Osteocyte (in vitro differentiated cells): ENCODE data around the gene PPP2CA. TPM values are rescaled to one million over a fixed set of nuclear protein-coding genes. Genes with fewer than 3 reads are reported as not detected.
A peak's percentile ranks its signal among the peaks of the same experiment; 100 is the strongest.
"Not testable (repeated sequence)": the region's sequence is repeated elsewhere in the genome, so short reads cannot be mapped to it uniquely, and the experiment has no call there.

Experiments used
- DNase-seq: peaks from one replicate; pipeline ENCODE4 v3.0.0; 2021; ENCODE audit warnings: mixed read lengths; ENCODE audit not compliant: unreplicated experiment; ENCODE audit errors: extremely low spot score
- H3K27ac Mint-ChIP-seq: one replicate; pipeline ENCODE4 v1.8.0; 2021; ENCODE audit warnings: mild to moderate bottlenecking, mixed read lengths; ENCODE audit not compliant: unreplicated experiment
- H3K27me3 Mint-ChIP-seq: one replicate; pipeline ENCODE4 v1.8.0; 2021; ENCODE audit warnings: mixed read lengths; ENCODE audit not compliant: unreplicated experiment
- H3K36me3 Mint-ChIP-seq: one replicate; pipeline ENCODE4 v1.8.0; 2021; ENCODE audit warnings: mixed read lengths; ENCODE audit not compliant: unreplicated experiment
- H3K4me1 Mint-ChIP-seq: one replicate; pipeline ENCODE4 v1.8.0; 2021; ENCODE audit warnings: mixed read lengths; ENCODE audit not compliant: unreplicated experiment
- H3K4me3 Mint-ChIP-seq: one replicate; pipeline ENCODE4 v1.8.0; 2021; ENCODE audit warnings: mild to moderate bottlenecking, moderate library complexity, mixed read lengths; ENCODE audit not compliant: unreplicated experiment
- H3K9me3 Mint-ChIP-seq: one replicate; pipeline ENCODE4 v1.8.0; 2021; ENCODE audit warnings: mixed read lengths; ENCODE audit not compliant: unreplicated experiment
- total RNA-seq: library from RNA; stranded (reverse); gene quantifications from 2 replicates; pipeline ENCODE4 v1.2.1, GENCODE V29; 2021
- TF ChIP-seq, protein P1 (sequence below): fragments of 200-600 bp; sonication (generic); IDR thresholded peaks from 2 replicates; pipeline ENCODE4 v1.5.0; 2021; ENCODE audit warnings: antibody characterized with exemption, mild to moderate bottlenecking, moderate library complexity

PPP2CA gene
- total RNA-seq, 1 donor from 2014 or later = 117 TPM

DNA sequence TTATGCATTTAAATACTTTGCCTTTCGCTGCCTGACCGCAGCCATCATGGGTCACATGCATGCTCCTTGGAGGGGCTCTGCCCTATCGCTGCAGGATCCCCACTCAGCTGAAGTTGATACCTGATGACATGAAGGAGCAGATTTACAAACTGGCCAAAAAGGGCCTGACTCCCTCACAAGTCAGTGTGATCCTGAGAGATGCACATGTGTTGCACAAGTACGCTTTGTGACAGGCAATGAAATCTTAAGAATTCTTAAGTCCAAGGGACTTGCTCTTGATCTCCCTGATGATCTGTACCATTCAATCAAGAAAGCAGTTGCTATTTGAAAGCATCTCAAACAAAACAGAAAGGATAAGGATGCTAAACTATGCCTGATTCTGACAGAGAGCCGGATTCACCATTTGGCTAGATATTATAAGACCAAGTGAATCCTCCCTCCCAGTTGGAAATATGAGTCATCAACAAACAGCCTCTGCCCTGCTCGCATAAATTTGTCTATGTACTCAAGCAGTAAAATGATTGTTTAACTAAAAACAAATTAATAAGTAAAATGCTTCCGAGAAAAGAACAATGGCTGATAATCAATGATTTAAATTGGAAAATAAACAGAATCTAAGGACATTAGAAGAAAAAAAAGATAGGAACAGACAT lies 41.6 kb upstream of the PPP2CA start:
- TF ChIP-seq, protein P1, sequence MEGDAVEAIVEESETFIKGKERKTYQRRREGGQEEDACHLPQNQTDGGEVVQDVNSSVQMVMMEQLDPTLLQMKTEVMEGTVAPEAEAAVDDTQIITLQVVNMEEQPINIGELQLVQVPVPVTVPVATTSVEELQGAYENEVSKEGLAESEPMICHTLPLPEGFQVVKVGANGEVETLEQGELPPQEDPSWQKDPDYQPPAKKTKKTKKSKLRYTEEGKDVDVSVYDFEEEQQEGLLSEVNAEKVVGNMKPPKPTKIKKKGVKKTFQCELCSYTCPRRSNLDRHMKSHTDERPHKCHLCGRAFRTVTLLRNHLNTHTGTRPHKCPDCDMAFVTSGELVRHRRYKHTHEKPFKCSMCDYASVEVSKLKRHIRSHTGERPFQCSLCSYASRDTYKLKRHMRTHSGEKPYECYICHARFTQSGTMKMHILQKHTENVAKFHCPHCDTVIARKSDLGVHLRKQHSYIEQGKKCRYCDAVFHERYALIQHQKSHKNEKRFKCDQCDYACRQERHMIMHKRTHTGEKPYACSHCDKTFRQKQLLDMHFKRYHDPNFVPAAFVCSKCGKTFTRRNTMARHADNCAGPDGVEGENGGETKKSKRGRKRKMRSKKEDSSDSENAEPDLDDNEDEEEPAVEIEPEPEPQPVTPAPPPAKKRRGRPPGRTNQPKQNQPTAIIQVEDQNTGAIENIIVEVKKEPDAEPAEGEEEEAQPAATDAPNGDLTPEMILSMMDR = no peak

DNA sequence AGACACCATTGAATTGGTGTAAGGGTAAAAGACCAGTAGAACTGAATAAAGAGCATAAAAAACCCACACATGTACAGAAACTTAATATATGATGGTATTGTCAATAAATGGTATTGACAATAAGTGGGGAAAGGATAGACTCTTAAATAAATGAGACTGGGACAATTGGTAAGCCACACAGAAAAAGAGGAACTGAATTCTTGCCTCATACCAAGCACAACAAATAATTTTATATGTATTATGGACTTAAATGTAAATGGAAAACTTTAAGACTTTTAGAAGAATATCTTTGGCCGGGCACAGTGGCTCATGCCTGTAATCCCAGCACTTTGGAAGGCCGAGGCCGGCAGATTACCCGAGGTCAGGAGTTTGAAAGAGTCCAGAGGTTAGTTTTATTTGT lies 37.9 kb upstream of the PPP2CA start:
- H3K4me3 Mint-ChIP-seq = no peak overlapping the region

More for the DNA sequence above, 41.6 kb upstream of the PPP2CA start:
- no peak overlapping the region for H3K4me3 Mint-ChIP-seq
- H3K27me3 Mint-ChIP-seq = peaks cover 21% of the 10 kb centered on the region
- no peaks in the 10 kb centered on the region for H3K36me3 Mint-ChIP-seq
- H3K27ac Mint-ChIP-seq = no peak overlapping the region
- DNase-seq = peak; percentile 30
- no peaks in the 10 kb centered on the region for H3K4me1 Mint-ChIP-seq
- H3K9me3 Mint-ChIP-seq = peaks cover 11% of the 10 kb centered on the region

DNA sequence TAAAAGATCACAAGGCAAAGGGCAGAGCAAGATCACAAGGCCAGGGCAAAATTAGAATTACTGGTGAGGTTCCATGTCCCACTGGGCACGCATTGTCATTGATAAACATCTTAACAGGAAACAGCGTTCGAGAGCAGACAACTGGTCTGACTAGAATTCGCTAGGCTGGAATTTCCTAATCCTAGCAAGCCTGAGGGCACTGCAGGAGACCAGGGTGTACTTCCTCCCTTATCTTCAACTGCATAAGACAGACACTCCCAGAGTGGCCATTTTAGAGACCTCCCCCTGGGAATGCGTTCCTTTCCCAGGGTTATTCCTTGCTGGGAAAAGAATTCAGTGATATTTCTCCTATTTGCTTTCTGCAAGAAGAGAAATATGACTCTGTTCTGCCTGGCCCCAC lies 36.8 kb upstream of the PPP2CA start:
- H3K27ac Mint-ChIP-seq, H3K36me3 Mint-ChIP-seq, H3K4me1 Mint-ChIP-seq, H3K4me3 Mint-ChIP-seq, DNase-seq: not testable (repeated sequence)
- Mint-ChIP-seq H3K27me3 (peaks cover 17% of the 10 kb centered on the region), H3K9me3 (peaks cover 14% of the 10 kb centered on the region)

More for the DNA sequence above, 37.9 kb upstream of the PPP2CA start:
- Mint-ChIP-seq H3K27ac (no peak overlapping the region), H3K36me3 (no peaks in the 10 kb centered on the region), H3K27me3 (peaks cover 21% of the 10 kb centered on the region), H3K4me1 (no peaks in the 10 kb centered on the region), H3K9me3 (peaks cover 14% of the 10 kb centered on the region)
- TF ChIP-seq, protein P1 = no peak
- DNase-seq = no peak

DNA sequence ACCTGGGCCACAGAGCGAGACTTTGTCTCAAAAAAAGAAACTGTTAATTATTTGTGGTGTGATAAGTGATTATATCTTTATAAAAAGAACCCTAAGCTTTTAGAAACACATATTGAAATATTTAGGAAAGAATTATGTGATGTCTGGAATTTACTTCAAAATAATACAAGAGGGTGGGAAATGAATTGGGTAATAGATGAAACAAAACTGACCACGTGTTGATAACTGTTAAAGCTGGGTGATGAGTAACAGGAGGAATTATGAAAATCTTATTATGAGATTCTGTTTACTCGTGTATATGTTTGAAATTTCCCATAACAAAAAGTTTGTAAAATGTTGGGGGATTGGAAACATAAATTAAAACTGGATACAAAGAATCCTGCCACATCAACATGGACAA lies 33.0 kb upstream of the PPP2CA start:
- Mint-ChIP-seq H3K9me3 (peaks cover 8% of the 10 kb centered on the region), H3K4me3 (no peak overlapping the region), H3K4me1 (peaks cover 9% of the 10 kb centered on the region), H3K27ac (no peak overlapping the region), H3K27me3 (no peaks in the 10 kb centered on the region), H3K36me3 (no peaks in the 10 kb centered on the region)
- TF ChIP-seq, protein P1 = no peak
- no peak for DNase-seq

GRCh38 chr5:134257176-134257575 lies 31.3 kb upstream of the PPP2CA start:
- no peak overlapping the region for H3K4me3 Mint-ChIP-seq
- H3K27ac Mint-ChIP-seq = no peak overlapping the region
- DNase-seq = no peak
- H3K36me3 Mint-ChIP-seq = no peaks in the 10 kb centered on the region
- H3K27me3 Mint-ChIP-seq = no peaks in the 10 kb centered on the region
- peaks cover under 1% of the 10 kb centered on the region for H3K9me3 Mint-ChIP-seq
- TF ChIP-seq, protein P1 = no peak
- peaks cover 9% of the 10 kb centered on the region for H3K4me1 Mint-ChIP-seq
